Midbrain (tissue), 1 donor: Measurements from ENCODE around the gene NAA35.
"Not testable (repeated sequence)": the region's sequence is repeated elsewhere in the genome, so short reads cannot be mapped to it uniquely, and the experiment has no call there.

ENCODE experiments used
- DNase-seq: peaks from one replicate; lab custom pipeline; 2025; lab: John Stamatoyannopoulos, UW

The NAA35 gene

DNA sequence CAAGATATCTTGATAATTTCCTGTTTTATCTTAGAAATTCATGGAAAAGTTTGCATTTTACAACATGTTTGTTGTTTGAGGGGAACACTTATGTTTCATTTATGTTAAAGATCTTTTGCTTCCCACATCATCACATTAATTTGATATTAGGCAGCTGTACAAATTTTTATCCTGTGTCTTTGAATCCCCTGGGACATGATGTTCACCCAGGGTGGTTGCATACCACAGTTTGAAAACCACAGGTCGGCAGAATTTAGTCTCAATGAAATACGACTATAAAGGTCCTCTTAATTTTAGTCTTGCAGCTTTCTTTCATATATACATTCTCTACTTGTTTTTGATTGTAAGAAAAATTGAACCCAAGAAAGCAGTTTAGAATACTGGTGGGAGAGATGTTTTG is 3.7 kb downstream of the NAA35 start:
- no peak for DNase-seq

DNA sequence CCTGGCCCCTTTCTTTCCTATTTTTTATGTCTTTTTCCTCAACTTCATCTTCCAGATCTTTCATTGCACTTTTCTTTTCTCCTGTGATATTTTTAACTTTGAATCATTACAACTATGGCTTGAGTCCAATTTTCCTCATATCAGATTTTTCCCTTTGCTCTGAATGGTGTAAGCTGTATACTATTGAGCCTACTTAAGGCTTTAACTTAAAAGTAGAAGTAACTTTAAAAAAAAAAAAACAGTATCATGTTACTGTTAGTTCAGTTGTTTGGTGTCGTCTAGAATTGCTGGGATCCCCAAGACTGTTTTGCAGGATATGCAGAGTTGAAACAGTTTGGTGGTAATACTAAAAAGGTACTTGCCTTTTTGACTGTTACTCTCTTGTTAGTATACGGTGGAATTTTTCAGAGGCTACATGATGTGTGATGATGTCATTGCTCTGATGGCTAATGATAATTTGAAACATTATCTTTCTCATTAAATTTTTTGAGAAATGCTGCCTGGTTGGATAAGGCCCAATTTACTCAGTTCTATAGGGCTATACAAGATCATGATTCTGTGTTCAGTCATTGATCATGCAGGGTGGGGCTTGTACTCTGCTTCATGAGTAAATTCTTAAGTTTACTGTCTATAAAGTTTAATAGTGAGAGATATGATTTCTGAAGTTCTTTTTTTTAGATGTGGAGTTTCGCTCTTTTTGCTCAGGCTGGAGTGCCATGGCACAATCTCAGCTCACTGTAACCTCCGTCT is 8.8 kb downstream of the NAA35 start:
- DNase-seq, result no peak

DNA sequence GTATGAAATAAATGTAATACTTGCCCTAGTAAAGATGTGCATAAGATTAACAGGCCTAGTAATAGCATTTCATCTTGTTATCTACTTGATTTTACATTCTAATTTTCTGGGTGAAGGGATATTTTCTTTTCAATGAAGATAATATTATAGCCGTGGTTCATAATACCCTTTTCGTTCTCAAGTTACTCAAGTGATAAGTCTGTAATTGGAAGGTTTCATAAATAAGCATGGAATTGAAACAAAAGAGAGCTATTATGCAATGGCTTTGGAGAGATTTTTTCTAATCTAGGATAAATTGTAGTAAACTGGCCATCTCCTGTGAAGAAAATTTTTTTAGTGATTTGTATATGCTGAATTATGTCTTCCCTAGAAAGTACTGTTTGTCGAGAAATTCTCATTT is 19.0 kb downstream of the NAA35 start:
- DNase-seq, result no peak

DNA sequence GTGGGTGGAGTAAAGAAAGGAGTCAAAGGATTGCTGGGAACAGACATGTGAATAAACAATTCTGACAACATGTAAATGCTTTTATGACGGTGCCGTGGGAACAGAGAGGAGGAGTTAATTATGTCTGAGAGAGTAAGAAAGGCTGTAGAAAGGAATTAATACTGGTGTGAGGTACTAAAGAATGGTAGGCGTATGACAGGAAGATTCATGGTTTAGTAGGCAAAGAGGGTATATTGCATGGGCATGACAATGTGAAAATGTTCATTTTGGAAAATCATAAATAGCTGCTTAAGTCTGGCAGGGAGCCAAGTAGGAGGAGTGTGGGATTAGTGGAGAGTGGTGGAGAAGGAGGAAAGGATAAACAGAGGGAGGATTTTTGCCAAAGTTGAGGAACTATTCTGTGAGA is 19.7 kb downstream of the NAA35 start:
- DNase-seq, result no peak

DNA sequence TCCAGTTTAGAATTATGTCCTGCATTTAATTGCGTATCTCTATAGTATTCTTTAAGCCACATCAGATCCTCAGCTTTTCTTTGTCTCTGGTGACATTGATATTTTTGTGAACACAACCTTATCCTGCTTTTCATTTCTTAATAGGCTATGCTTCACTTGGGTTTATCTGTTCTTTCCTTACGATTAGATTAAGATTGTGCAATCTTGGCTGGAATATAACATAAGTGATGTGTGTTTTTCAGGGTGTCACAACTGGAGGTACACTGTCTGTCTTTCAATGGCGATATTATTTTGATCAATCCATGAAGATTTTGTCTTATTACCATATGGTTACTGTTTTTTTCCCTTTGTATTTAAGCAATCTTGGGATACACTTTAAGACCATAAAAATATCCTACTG is 23.6 kb downstream of the NAA35 start:
- no peak for DNase-seq

DNA sequence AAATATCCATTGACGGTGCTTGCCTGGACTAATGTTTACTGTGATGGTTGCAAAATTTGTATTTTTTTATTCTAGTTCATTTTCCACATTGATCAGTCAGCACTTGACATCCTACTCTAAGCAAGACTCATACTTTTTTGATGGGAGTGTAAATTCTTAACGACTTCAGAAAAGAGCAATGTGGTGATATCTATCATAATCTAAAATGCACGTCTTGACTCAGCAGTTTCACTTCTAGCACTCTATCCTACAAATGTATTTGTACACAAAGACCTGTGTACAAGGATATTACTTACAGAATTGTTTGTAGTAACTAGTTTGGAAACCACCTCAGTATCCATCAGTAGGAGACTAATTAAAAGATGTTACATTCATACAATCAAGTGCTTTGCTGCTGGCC is 24.0 kb downstream of the NAA35 start:
- no peak for DNase-seq

DNA sequence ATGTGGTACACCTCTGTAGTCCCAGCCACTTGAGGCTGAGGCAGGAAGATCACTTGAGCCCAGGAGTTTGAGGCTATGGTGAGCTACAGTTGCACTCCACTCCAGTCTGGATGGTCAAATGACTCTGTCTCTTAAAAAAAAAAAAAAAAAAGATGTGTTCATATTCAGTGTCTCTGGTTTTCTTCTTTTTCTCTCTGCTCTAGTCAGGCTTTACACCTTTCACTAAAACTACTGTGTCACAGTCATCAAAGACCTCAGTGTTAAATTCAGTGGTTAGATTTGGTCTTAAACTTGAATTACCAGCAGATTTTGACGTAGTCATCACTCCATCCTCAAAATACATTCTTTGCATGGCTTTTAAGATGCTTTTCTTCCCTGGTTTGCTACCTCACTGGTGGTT is 28.8 kb downstream of the NAA35 start:
- DNase-seq, result no peak

DNA sequence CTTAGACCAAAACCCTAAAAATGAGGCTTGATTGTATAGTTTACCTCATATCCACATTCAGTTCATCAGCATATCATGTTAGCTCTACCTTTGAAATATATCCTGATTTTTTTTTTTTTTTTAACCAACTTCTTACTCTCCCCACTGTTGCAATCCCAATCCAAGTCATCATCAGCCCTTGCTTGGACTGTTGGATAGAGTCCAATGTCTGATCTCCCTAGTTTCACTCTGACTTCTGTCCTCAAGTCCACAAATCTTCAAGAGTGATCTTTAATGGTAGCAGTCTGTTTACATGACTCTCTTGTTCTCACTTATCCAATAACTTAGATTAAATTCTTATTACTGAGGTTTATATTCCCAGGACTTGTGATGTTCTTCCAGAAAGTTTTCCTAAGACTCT is 30.8 kb downstream of the NAA35 start:
- DNase-seq, result no peak

DNA sequence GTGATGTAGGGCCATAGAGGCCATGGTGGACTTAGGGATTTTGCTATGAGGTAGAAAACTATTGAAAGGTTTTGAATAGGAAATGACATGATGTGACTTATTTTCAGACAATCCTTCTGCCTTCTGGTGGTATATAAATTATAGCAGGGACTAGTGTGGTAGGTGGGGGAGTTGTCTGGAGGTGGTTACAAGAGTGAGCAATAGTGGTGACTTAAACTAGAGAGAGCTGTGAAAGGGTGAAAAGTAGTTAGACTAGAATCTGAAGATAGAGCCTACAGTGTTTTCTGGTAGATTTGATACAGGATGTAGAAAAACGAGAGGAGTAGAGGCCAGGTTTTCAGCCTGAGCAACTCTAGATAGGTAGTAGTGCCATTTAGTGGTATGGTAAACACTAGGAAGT is 32.3 kb downstream of the NAA35 start:
- no peak for DNase-seq

DNA sequence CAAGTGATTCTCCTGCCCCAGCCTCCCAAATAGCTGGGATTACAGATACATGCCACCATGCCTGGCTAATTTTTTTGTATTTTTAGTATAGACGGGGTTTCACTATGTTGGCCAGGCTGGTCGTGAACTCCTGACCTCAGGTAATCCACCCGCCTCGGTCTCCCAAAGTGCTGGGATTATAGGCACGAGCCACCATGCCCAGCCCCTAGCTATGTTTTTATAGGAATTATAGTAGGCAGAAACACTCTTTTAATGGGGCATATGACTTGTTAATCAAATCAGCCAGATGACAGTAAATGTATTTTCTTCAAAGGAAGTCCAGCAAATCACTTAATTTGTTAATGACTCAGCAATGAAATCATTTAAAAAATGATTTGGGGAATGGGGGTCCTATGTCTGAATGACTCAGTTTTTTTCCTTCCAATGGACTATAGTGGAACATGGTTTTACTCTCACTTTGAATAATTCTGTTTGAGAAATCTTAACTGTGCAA is 33.2 kb downstream of the NAA35 start:
- DNase-seq, result not testable (repeated sequence)

DNA sequence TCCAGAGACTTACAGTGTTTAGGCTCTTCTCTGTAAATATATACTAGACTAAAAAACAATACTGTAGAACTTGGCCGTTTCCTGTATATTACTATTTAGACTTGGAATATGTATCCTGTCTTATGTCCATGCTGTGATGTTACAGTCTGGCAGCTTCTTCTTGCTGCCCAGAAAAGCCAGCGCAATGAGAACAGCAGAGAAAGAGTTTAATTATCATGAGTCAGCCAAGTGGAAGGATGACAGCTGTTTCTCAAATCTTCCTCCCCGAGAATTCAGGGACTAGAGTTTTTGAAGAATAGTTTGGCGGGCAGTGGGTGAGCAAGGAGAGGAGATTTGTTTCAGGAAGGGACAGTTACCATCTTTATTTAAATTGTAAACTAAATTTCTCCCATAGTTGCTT is 37.5 kb downstream of the NAA35 start:
- no peak for DNase-seq

DNA sequence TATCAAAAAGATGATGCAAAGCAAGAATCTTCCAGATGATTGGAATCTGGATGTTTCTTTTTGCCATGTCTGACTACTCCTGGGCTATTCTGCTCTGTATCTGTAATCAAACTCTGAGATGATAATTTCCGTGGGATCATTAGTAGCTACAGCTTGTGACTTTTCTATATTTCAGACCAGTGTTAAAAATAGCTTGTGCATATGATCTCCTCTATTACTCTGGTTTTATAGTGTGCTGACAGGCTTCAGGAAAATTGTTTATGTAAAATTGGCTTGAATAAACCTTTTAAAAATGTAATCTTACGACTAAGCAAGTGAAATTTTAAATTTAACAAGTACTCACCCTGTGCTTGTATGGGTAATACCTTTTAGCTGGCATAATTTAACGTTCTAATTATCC is 40.4 kb downstream of the NAA35 start:
- DNase-seq, result no peak

DNA sequence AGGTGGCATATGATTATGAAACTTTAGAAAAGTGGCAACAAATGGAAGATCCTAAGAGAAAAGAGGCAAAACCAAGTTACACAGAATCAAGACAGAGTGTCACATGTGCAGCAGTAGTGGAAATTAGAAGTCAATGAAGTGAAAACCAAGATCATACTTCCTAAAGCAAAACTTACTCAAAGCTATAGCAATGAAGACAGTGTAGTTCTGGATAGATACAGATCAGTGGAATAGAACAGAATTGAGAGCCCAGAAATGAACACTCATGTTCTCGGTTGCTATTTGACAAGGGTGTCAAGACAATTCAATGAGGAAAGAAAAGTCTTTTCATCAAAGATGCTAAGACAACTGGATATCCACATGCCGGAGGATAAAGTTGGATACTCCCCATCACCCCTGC is 43.5 kb downstream of the NAA35 start:
- no peak for DNase-seq

DNA sequence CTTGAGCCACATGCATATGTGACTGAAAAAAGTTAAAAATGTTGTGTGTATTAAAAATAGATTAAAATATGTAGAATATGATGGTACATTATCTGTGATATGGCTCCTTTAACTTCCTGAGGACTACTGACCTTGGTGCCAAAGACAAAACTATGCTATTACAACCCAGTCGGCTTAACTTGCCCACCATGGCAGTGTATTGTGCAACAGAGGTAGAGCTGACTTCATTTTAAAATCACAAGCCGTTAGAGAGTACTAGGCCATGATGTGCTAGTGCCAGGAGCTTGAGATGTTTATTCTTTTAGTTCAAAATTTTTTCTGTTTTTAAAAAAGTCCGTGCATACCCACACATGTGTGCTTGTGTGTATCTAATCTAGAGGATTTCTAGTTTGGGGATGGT is 46.3 kb downstream of the NAA35 start:
- no peak for DNase-seq

DNA sequence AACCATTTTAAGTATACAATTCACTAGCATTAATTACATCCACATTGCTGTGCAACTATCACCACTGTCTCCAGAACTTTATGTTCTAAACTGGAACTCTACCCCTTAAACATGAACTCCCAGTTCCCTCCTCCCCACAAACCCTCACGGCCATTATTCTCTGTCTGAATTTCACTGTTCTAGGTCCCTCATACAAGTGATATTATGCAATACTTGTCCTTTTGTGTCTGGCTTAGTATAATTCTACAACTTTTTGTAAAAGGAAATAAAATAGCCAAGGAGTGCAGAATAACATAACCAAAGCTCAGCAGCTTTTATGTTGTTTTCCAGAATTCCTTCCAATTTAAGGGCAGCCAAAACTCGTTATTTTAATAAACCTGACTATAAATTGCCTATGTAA is 53.2 kb downstream of the NAA35 start:
- DNase-seq, result no peak

DNA sequence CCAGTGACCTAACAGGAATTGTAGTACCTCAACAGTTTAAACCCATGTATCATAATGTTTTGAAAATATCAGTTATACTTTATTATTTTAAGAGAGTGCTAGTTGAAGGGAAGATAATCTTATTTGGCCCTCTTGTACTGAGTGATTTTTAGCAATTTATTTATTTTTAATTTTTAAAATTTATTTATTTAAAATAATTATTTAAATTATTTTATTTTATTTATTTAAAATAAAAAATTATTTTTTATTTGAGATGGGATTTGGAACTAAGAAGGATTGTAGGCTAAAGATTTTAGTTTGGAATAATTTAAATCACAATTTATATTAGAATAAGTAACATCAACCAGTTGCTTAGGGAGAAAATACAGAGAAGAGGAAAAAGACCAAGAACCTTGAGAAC is 54.2 kb downstream of the NAA35 start:
- no peak for DNase-seq

DNA sequence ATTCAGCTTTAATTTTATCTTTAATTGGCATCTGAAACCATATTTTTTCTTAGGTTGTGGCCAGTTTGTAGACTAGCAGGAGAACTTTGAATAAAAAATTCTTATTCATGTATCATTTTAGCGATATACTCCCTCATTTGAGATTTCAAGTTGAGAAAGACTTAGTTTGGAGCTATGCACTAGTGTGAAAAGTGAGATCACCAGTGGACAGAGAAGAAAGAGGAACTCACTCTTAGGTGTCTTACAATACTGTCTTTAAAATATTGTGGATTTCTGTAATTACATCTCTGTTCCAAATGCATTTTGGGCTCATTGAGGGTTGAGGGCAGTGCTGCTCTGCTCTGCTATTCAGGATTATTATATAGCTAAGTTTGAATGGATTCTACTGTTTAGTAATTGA is 54.7 kb downstream of the NAA35 start:
- no peak for DNase-seq

DNA sequence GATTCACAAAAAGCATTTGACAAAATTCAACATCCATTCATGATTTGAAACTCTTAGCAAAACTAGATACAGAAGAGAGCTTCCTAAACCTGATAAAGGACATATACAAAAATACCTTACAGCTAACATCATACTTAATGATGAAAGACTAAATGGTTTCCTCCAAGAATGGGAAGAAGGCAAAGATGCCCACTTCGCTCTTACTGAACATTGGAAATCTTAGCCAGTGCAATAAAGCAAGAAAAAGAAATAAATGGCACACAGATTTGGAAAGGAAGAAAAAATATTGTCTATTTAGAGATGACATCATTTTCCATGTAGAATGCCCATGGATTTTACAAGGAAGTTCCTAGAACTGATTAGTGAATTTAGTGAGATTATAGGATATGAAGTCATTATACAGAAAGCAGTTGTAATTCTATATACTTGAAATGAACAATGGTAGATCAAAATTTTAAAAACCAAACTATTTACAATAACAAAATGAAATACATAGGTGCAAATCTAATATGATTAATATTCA is 64.4 kb downstream of the NAA35 start:
- DNase-seq, result no peak

DNA sequence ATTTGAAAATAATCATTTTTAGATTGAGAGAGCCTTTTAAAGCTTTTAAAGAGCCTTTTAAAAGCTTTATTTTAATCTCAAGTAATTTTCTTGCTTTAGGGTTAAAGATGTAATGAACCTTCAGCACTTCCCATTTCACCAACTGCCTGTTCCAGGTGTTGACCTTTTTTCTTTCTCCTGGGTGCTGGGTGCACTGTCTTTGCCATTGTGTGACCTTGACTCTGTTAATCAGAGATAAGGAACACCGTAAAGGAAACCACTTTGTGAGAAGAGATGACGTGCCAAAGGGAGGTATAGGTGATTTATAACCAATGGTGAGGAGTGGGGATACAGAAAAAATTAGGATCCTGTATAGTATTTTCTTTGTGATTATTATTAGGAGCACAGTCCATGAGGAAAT is 68.2 kb downstream of the NAA35 start:
- DNase-seq, result no peak

DNA sequence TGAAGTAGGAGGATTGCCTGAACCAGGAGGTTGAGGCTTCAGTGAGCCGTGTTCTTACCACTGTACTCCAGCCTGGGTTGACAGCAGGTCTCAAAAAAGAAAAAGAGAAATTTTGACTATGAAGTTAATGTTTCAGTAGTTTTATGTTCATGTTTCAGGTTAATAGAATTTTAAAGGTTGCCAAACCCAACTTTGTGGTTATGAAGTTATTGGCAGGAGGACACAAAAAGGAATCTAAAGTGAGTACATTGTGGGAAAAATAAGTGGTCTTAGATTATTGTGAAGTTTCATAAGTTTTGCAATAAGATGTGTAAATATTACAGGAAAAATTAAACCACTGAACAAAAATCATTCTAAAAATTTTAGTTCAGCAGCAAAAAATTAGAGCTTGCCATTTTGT is 79.8 kb downstream of the NAA35 start:
- no peak for DNase-seq

DNA sequence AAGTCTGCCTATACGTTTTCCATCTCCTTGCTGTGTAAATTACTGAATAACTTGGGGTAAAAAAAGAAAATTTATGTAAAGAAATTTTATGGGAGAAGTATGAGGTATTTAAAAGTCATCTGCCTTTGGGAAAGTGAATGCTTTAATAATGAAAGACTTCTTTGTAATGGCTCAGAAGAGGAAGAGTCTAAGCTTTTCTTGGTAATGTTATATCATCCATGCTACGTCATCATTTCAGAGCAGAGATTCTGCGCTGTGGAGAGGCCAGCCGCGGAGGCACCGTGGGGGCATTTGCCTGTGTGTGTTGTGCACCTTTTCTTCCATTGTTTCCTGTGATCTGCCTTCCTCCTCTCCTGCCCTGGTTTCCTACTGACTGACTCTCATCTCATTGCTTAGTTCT is 80.2 kb downstream of the NAA35 start:
- no peak for DNase-seq

DNA sequence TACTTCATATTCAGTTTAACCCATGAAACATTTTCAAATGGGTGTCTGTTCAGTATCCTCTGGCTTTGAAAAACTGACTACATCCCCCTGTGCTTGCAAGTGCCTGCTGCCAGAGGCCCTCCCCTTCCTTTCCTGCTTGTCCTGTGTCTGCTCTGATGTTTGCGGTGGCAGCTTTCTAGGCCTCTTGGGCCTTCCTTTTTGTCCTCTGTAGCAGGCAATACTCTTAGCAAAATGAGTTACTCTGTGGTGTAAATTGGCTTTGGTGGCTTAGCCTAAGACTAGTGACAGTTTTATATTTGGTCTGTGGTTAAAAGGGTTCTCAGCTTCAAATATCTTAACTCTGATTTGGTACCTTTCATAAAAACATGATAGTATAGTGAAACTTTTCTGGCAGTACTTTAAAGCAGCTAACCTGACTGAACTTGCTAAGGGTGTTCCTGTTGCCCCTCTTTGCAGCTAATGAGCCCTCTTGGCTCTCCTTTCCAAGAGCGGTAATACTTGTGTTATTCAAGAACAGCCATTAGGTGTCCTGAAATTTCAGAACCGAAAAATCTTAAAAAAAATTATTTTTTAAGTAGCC is 81.8 kb downstream of the NAA35 start:
- no peak for DNase-seq

DNA sequence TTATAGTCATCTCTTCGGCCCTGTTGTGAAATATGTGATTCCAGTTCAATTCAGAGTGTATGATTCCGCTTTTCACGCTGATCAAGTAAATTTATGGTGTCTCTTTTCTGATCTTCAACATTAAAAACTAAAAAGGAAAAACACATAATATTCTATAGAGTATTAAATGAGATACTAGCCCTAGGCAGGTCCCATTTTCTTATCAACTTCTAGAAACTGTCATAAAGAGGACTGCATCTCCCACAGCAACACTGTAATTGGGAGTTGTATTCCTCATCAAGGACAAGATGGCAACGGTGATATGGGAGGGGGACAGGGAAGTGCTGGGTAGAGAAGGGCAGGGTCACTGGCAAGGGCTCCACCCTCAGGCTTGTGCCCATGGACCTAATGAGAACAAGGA is 86.8 kb downstream of the NAA35 start:
- no peak for DNase-seq
